GM18907 (cell line): ENCODE measurements around the gene NAGLU.

Experiments used
- ATAC-seq: cut with Tn5 transposase; IDR thresholded peaks from one replicate; pipeline ENCODE4 v1.9.1; 2021; ENCODE audit warnings: mild to moderate bottlenecking, moderate library complexity; ENCODE audit not compliant: unreplicated experiment

Gene NAGLU

GRCh38 chr17:42536048-42536371 lies at the start of gene NAGLU:
Gene NAGLU, plus strand, starts transcription at chr17:42536241. Its CDS starts 32 bp downstream, at chr17:42536273.
- peak; percentile 88 for ATAC-seq

GRCh38 chr17:42488032-42488431 lies 48.0 kb upstream of the NAGLU start:
- ATAC-seq = no peak

- ATAC-seq = no peak
Observed at GRCh38 chr17:42493319-42493718, 42.7 kb upstream of the NAGLU start.

- no peak for ATAC-seq
Observed at GRCh38 chr17:42494673-42495072, 41.4 kb upstream of the NAGLU start.

- no peak for ATAC-seq
Observed at GRCh38 chr17:42498828-42499227, 37.2 kb upstream of the NAGLU start.

GRCh38 chr17:42502091-42502490 lies 34.0 kb upstream of the NAGLU start:
- no peak for ATAC-seq

GRCh38 chr17:42502926-42503325 lies 33.1 kb upstream of the NAGLU start:
- ATAC-seq = no peak

- ATAC-seq = no peak
Observed at GRCh38 chr17:42507671-42508070, 28.4 kb upstream of the NAGLU start.

GRCh38 chr17:42508426-42509165 lies 27.4 kb upstream of the NAGLU start:
- ATAC-seq = no peak

- no peak for ATAC-seq
Observed at GRCh38 chr17:42509409-42509808, 26.6 kb upstream of the NAGLU start.

GRCh38 chr17:42509841-42510240 lies 26.2 kb upstream of the NAGLU start:
- ATAC-seq = no peak

- no peak for ATAC-seq
Observed at GRCh38 chr17:42512246-42512645, 23.8 kb upstream of the NAGLU start.

- no peak for ATAC-seq
Observed at GRCh38 chr17:42512733-42513251, 23.2 kb upstream of the NAGLU start.

GRCh38 chr17:42513686-42514085 lies 22.4 kb upstream of the NAGLU start:
- ATAC-seq = no peak

- no peak for ATAC-seq
Observed at GRCh38 chr17:42514279-42514678, 21.8 kb upstream of the NAGLU start.

GRCh38 chr17:42514867-42515266 lies 21.2 kb upstream of the NAGLU start:
- no peak for ATAC-seq

GRCh38 chr17:42517516-42517915 lies 18.5 kb upstream of the NAGLU start:
- ATAC-seq = no peak

GRCh38 chr17:42518046-42518754 lies 17.8 kb upstream of the NAGLU start:
- no peak for ATAC-seq

- ATAC-seq = no peak
Observed at GRCh38 chr17:42518755-42519545, 17.1 kb upstream of the NAGLU start.

- no peak for ATAC-seq
Observed at GRCh38 chr17:42519546-42520491, 16.2 kb upstream of the NAGLU start.
